GM10266 (cell line): ENCODE measurements around the gene TPSB2.
"Not testable (repeated sequence)": the region's sequence is repeated elsewhere in the genome, so short reads cannot be mapped to it uniquely, and the experiment has no call there.

Source experiments
- DNase-seq: peaks from one replicate; pipeline ENCODE4 v3.0.0; 2012; ENCODE audit errors: extremely low spot score
- CTCF ChIP-seq: IDR thresholded peaks from 2 replicates; pipeline ENCODE4 v1.5.1; 2012; ENCODE audit warnings: mild to moderate bottlenecking, low read depth; ENCODE audit not compliant: control insufficient read depth, insufficient read depth; ENCODE audit errors: missing control alignments

Gene TPSB2

GRCh38 chr16:1195393-1195666, 34.7 kb downstream of the TPSB2 start:
- DNase-seq: no peak
- no peak for TF ChIP-seq CTCF

- peak; percentile 68 for DNase-seq
- TF ChIP-seq CTCF: peak; percentile 54
Measured at GRCh38 chr16:1194665-1195392, 35.2 kb downstream of the TPSB2 start.

GRCh38 chr16:1193825-1194581, 36.0 kb downstream of the TPSB2 start:
- TF ChIP-seq CTCF: no peak
- DNase-seq: no peak

- no peak for DNase-seq
- TF ChIP-seq CTCF: no peak
Measured at GRCh38 chr16:1193143-1193824, 36.7 kb downstream of the TPSB2 start.

GRCh38 chr16:1192384-1193073, 37.5 kb downstream of the TPSB2 start:
- TF ChIP-seq CTCF: no peak
- DNase-seq: no peak

- not testable (repeated sequence) for DNase-seq
Measured at GRCh38 chr16:1190789-1191188, 39.2 kb downstream of the TPSB2 start.

GRCh38 chr16:1189455-1189854, 40.5 kb downstream of the TPSB2 start:
- TF ChIP-seq CTCF: no peak
- no peak for DNase-seq
